Upper lobe of left lung (tissue), 4 donors: ENCODE results near the gene PDSS2.

ENCODE experiments used
- EP300 ChIP-seq, 4 donors: sonication (generic); formaldehyde crosslinking; IDR thresholded peaks; one replicate each; pipeline ENCODE4 v1.5.1; 2017; ENCODE audit warnings: antibody characterized with exemption in 4 of 4, control low read depth in 2 of 4
- TF ChIP-seq, protein P1 (sequence below), 6 experiments: fragments of 450-650 bp in 4 of 6; fragments of 200-600 bp in 2 of 6; sonication (generic) in 2 of 6; IDR thresholded peaks; one replicate each; pipeline ENCODE4 v1.5.1; 2016 to 2019; ENCODE audit warnings: antibody characterized with exemption in 6 of 6

DNA sequence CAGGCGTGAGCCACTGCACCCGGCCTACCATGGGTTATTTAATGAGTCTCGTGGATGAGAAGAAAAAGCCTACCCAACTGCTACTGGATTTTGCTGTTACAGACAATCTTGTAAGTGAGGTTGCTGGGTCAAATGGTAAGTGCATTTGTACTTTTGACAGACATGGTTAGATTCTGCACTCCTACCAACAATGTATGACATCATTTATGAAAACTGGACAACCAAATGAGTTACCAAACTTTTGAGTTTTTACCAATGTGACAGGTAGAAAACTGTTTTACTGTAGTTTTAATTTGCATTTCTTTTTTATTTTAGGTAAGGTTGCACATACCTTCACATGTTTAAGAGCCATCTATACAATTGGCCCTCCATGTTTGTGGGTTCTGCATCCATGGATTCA is 48.2 kb downstream of the PDSS2 start:
- TF ChIP-seq, protein P1, sequence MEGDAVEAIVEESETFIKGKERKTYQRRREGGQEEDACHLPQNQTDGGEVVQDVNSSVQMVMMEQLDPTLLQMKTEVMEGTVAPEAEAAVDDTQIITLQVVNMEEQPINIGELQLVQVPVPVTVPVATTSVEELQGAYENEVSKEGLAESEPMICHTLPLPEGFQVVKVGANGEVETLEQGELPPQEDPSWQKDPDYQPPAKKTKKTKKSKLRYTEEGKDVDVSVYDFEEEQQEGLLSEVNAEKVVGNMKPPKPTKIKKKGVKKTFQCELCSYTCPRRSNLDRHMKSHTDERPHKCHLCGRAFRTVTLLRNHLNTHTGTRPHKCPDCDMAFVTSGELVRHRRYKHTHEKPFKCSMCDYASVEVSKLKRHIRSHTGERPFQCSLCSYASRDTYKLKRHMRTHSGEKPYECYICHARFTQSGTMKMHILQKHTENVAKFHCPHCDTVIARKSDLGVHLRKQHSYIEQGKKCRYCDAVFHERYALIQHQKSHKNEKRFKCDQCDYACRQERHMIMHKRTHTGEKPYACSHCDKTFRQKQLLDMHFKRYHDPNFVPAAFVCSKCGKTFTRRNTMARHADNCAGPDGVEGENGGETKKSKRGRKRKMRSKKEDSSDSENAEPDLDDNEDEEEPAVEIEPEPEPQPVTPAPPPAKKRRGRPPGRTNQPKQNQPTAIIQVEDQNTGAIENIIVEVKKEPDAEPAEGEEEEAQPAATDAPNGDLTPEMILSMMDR (IDR thresholded peaks at IDR 0.05) = no peak
- no peak for TF ChIP-seq EP300 (IDR thresholded peaks at IDR 0.05)
